Esophagus (tissue), 2 donors: ENCODE results near the gene CSTPP1. TPM values are rescaled to one million over a fixed set of nuclear protein-coding genes. Genes with fewer than 3 reads are reported as not detected.
"Not testable (repeated sequence)": the region's sequence is repeated elsewhere in the genome, so short reads cannot be mapped to it uniquely, and the experiment has no call there.

Experiments
- H3K27ac ChIP-seq, 2 donors: one replicate each; pipeline ENCODE4 v1.5.1; 2013; ENCODE audit warnings: low read depth in 2 of 2, mild to moderate bottlenecking in 2 of 2, inconsistent platforms in 1 of 2, low read length in 1 of 2, moderate library complexity in 1 of 2
- H3K27me3 ChIP-seq, 2 donors: one replicate each; pipeline ENCODE4 v1.6.1; 2013; ENCODE audit warnings: low read length in 2 of 2, control low read depth in 1 of 2, mild to moderate bottlenecking in 1 of 2; ENCODE audit not compliant: insufficient read depth in 2 of 2, control insufficient read depth in 1 of 2
- H3K36me3 ChIP-seq, 2 donors: one replicate each; pipeline ENCODE4 v1.6.1; 2013; ENCODE audit warnings: low read length in 1 of 2; ENCODE audit not compliant: control insufficient read depth in 2 of 2, insufficient read depth in 2 of 2
- H3K4me1 ChIP-seq, 2 donors: one replicate each; pipeline ENCODE4 v1.6.1; 2013; ENCODE audit warnings: low read length in 1 of 2; ENCODE audit not compliant: control insufficient read depth in 2 of 2, insufficient read depth in 2 of 2
- H3K4me3 ChIP-seq, 2 donors: one replicate each; pipeline ENCODE4 v1.5.1; 2013; ENCODE audit warnings: low read length in 2 of 2, mild to moderate bottlenecking in 2 of 2, low read depth in 1 of 2, moderate library complexity in 1 of 2
- H3K9me3 ChIP-seq, 2 donors: one replicate each; pipeline ENCODE4 v1.6.1; 2013; ENCODE audit warnings: mild to moderate bottlenecking in 2 of 2, low read depth in 1 of 2, low read length in 1 of 2, moderate library complexity in 1 of 2; ENCODE audit not compliant: control insufficient read depth in 2 of 2, insufficient read depth in 1 of 2
- WGBS, 2 donors: extraction: QIAGEN DNeasy Blood & Tissue Kit; methylation state at CpG; one replicate each; pipeline ENCODE4 v1.1.7; 2013; 5-methylcytosine and 5-hydroxymethylcytosine counted together
- polyA plus RNA-seq, 2 donors: library from polyadenylated mRNA; stranded (reverse); fragments of 200-250 nt; gene quantifications; one replicate each; pipeline ENCODE4 v1.2.3, GENCODE V29; 2013
- donor health status: healthy with polysubstance abuse.
- donor health status: Bipolar disorder and iron deficiency.

The CSTPP1 gene
- polyA plus RNA-seq, 2 donors = 8.3 to 13.0 TPM

GRCh38 chr11:46948378-46949131 lies 12.0 kb downstream of the CSTPP1 start:
- H3K4me3 ChIP-seq = no peak overlapping the region
- no peaks in the 10 kb centered on the region for H3K36me3 ChIP-seq
- peaks cover 0 to 2% of the 10 kb centered on the region in 2 donors for H3K4me1 ChIP-seq
- peak overlapping the region; percentile 30 to 41 for H3K27ac ChIP-seq
- no peaks in the 10 kb centered on the region for H3K27me3 ChIP-seq
- WGBS, 2 donors = 62 to 64% methylated on average over 4 of the region's 4 CpGs
- no peaks in the 10 kb centered on the region for H3K9me3 ChIP-seq

- no peaks in the 10 kb centered on the region for H3K9me3 ChIP-seq
- H3K27ac ChIP-seq = no peak overlapping the region
- 82 to 96% methylated on average over 1 of the region's 1 CpG for WGBS, 2 donors
- H3K4me3 ChIP-seq = no peak overlapping the region
- H3K4me1 ChIP-seq = peaks cover 0 to 2% of the 10 kb centered on the region in 2 donors
- no peaks in the 10 kb centered on the region for H3K27me3 ChIP-seq
- no peaks in the 10 kb centered on the region for H3K36me3 ChIP-seq
These were observed 12.7 kb downstream of the CSTPP1 start for GRCh38 chr11:46949297-46949696.

GRCh38 chr11:46951864-46952263 lies 15.3 kb downstream of the CSTPP1 start:
- 88 to 90% methylated on average over 1 of the region's 1 CpG for WGBS, 2 donors
- no peaks in the 10 kb centered on the region for H3K36me3 ChIP-seq
- no peaks in the 10 kb centered on the region for H3K9me3 ChIP-seq
- H3K4me3 ChIP-seq = no peak overlapping the region
- no peak overlapping the region for H3K27ac ChIP-seq
- peaks cover 0 to 2% of the 10 kb centered on the region in 2 donors for H3K4me1 ChIP-seq
- H3K27me3 ChIP-seq = no peaks in the 10 kb centered on the region

GRCh38 chr11:46952553-46952952 lies 16.0 kb downstream of the CSTPP1 start:
- peaks cover 0 to 2% of the 10 kb centered on the region in 2 donors for H3K4me1 ChIP-seq
- no peaks in the 10 kb centered on the region for H3K9me3 ChIP-seq
- H3K4me3 ChIP-seq = no peak overlapping the region
- 70 to 77% methylated on average over 2 of the region's 2 CpGs for WGBS, 2 donors
- no peak overlapping the region for H3K27ac ChIP-seq
- no peaks in the 10 kb centered on the region for H3K36me3 ChIP-seq
- no peaks in the 10 kb centered on the region for H3K27me3 ChIP-seq

- Histone ChIP-seq H3K36me3 (no peaks in the 10 kb centered on the region), H3K4me3 (no peak overlapping the region), H3K9me3 (no peaks in the 10 kb centered on the region), H3K27me3 (no peaks in the 10 kb centered on the region), H3K27ac (no peak overlapping the region), H3K4me1 (no peaks in the 10 kb centered on the region)
- 90 to 93% methylated on average over 5 of the region's 5 CpGs for WGBS, 2 donors
These were observed 16.5 kb downstream of the CSTPP1 start for GRCh38 chr11:46953093-46953492.

GRCh38 chr11:46958777-46959176 lies 22.2 kb downstream of the CSTPP1 start:
- H3K4me1 ChIP-seq = no peaks in the 10 kb centered on the region
- H3K9me3 ChIP-seq = no peaks in the 10 kb centered on the region
- H3K36me3 ChIP-seq = no peaks in the 10 kb centered on the region
- no peak overlapping the region for H3K27ac ChIP-seq
- WGBS, 2 donors = 92 to 100% methylated on average over 1 of the region's 1 CpG
- H3K4me3 ChIP-seq = no peak overlapping the region
- H3K27me3 ChIP-seq = no peaks in the 10 kb centered on the region

- Histone ChIP-seq H3K4me1 (no peaks in the 10 kb centered on the region), H3K27me3 (no peaks in the 10 kb centered on the region), H3K27ac (no peak overlapping the region), H3K9me3 (no peaks in the 10 kb centered on the region), H3K36me3 (no peaks in the 10 kb centered on the region), H3K4me3 (no peak overlapping the region)
- WGBS, 2 donors = 97% methylated on average over 2 of the region's 2 CpGs
These were observed 24.5 kb downstream of the CSTPP1 start for GRCh38 chr11:46961041-46961440.

- H3K27ac ChIP-seq, H3K36me3 ChIP-seq, H3K27me3 ChIP-seq, H3K9me3 ChIP-seq, H3K4me3 ChIP-seq, H3K4me1 ChIP-seq: not testable (repeated sequence)
- WGBS, 2 donors = 93 to 96% methylated on average over 3 of the region's 3 CpGs
These were observed 25.3 kb downstream of the CSTPP1 start for GRCh38 chr11:46961886-46962285.

GRCh38 chr11:46963844-46964243 lies 27.3 kb downstream of the CSTPP1 start:
- no peaks in the 10 kb centered on the region for H3K27me3 ChIP-seq
- H3K9me3 ChIP-seq = no peaks in the 10 kb centered on the region
- H3K4me1 ChIP-seq = no peaks in the 10 kb centered on the region
- no peaks in the 10 kb centered on the region for H3K36me3 ChIP-seq
- no peak overlapping the region for H3K4me3 ChIP-seq
- H3K27ac ChIP-seq = no peak overlapping the region
- WGBS, 2 donors = 98% methylated on average over 3 of the region's 3 CpGs

- no peaks in the 10 kb centered on the region for H3K9me3 ChIP-seq
- H3K4me3 ChIP-seq = no peak overlapping the region
- no peaks in the 10 kb centered on the region for H3K27me3 ChIP-seq
- 70 to 80% methylated on average over 2 of the region's 2 CpGs for WGBS, 2 donors
- H3K27ac ChIP-seq = no peak overlapping the region
- H3K36me3 ChIP-seq = no peaks in the 10 kb centered on the region
- H3K4me1 ChIP-seq = no peaks in the 10 kb centered on the region
These were observed 30.2 kb downstream of the CSTPP1 start for GRCh38 chr11:46966773-46967172.
